ENCODE measurements around the gene HNF1B.
"Not testable (repeated sequence)": the region's sequence is repeated elsewhere in the genome, so short reads cannot be mapped to it uniquely, and the experiment has no call there.

Gene HNF1B

GRCh38 chr17:37708008-37708615 is 36.7 kb downstream of the HNF1B start:
- H3K4me3 ChIP-seq (ENCODE audit: low read depth, low read length), result no peak overlapping the region

GRCh38 chr17:37706446-37706845 is 38.4 kb downstream of the HNF1B start:
- H3K4me3 ChIP-seq (ENCODE audit: low read depth, low read length), result no peak overlapping the region

- H3K4me3 ChIP-seq (ENCODE audit: low read depth, low read length), result no peak overlapping the region
Observed at GRCh38 chr17:37702598-37702997, 42.3 kb downstream of the HNF1B start.

GRCh38 chr17:37701496-37701898 is 43.4 kb downstream of the HNF1B start:
- H3K4me3 ChIP-seq (ENCODE audit: low read depth, low read length), result no peak overlapping the region

- H3K4me3 ChIP-seq (ENCODE audit: low read depth, low read length), result no peak overlapping the region
Observed at GRCh38 chr17:37700881-37701280, 44.0 kb downstream of the HNF1B start.

GRCh38 chr17:37699285-37699973 is 45.4 kb downstream of the HNF1B start:
- no peak overlapping the region for H3K4me3 ChIP-seq (ENCODE audit: low read depth, low read length)

GRCh38 chr17:37698911-37699255 is 46.0 kb downstream of the HNF1B start:
- no peak overlapping the region for H3K4me3 ChIP-seq (ENCODE audit: low read depth, low read length)

- no peak overlapping the region for H3K4me3 ChIP-seq (ENCODE audit: low read depth, low read length)
Observed at GRCh38 chr17:37698132-37698910, 46.5 kb downstream of the HNF1B start.

- H3K4me3 ChIP-seq (ENCODE audit: low read depth, low read length), result no peak overlapping the region
Observed at GRCh38 chr17:37697381-37697780, 47.5 kb downstream of the HNF1B start.

GRCh38 chr17:37696366-37696765 is 48.5 kb downstream of the HNF1B start:
- no peak overlapping the region for H3K4me3 ChIP-seq (ENCODE audit: low read depth, low read length)

GRCh38 chr17:37695726-37696125 is 49.1 kb downstream of the HNF1B start:
- H3K4me3 ChIP-seq (ENCODE audit: low read depth, low read length), result no peak overlapping the region

- no peak overlapping the region for H3K4me3 ChIP-seq (ENCODE audit: low read depth, low read length)
Observed at GRCh38 chr17:37694734-37695133, 50.1 kb downstream of the HNF1B start.

GRCh38 chr17:37693328-37693727 is 51.5 kb downstream of the HNF1B start:
- H3K4me3 ChIP-seq (ENCODE audit: low read depth, low read length), result no peak overlapping the region

GRCh38 chr17:37691807-37692206 is 53.1 kb downstream of the HNF1B start:
- no peak overlapping the region for H3K4me3 ChIP-seq (ENCODE audit: low read depth, low read length)

- no peak overlapping the region for H3K4me3 ChIP-seq (ENCODE audit: low read depth, low read length)
Observed at GRCh38 chr17:37689317-37689716, 55.5 kb downstream of the HNF1B start.

GRCh38 chr17:37683454-37683984 is 61.3 kb downstream of the HNF1B start:
- no peak overlapping the region for H3K4me3 ChIP-seq (ENCODE audit: low read depth, low read length)

GRCh38 chr17:37682007-37682406 is 62.9 kb downstream of the HNF1B start:
- H3K4me3 ChIP-seq (ENCODE audit: low read depth, low read length), result no peak overlapping the region

GRCh38 chr17:37679995-37680394 is 64.9 kb downstream of the HNF1B start:
- H3K4me3 ChIP-seq (ENCODE audit: low read depth, low read length), result not testable (repeated sequence)

GRCh38 chr17:37678036-37678435 is 66.8 kb downstream of the HNF1B start:
- no peak overlapping the region for H3K4me3 ChIP-seq (ENCODE audit: low read depth, low read length)

GRCh38 chr17:37677021-37677420 is 67.8 kb downstream of the HNF1B start:
- H3K4me3 ChIP-seq (ENCODE audit: low read depth, low read length), result no peak overlapping the region

- H3K4me3 ChIP-seq (ENCODE audit: low read depth, low read length), result no peak overlapping the region
Observed at GRCh38 chr17:37676115-37676925, 68.5 kb downstream of the HNF1B start.
